ENCODE results near the gene UBE2I.
"Not testable (repeated sequence)": the region's sequence is repeated elsewhere in the genome, so short reads cannot be mapped to it uniquely, and the experiment has no call there.

The UBE2I gene

GRCh38 chr16:1277617-1278282 is 31.7 kb upstream of the UBE2I start:
- no peak for DNase-seq

DNA sequence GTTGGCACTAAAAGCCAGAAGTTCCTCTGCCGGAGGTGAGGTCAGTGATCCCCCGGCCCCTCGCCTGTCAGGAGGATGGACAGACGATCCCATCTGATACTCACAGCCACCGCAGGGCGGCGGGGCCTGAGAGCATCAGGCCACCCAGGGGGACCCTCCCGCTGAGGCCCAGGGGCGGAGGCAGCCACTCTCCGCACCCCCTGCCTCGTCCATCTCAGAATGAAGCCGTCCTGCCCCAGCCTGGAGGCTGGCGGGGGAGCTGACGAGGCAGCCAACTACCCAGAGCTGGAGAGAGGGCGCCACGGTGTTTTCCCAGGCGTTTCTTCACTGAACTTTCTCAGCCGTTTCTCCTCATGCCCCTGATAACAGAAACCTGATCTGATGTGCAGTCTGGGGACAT is 31.0 kb upstream of the UBE2I start:
- DNase-seq: peak in 1 of 3 experiments; percentile 19

DNA sequence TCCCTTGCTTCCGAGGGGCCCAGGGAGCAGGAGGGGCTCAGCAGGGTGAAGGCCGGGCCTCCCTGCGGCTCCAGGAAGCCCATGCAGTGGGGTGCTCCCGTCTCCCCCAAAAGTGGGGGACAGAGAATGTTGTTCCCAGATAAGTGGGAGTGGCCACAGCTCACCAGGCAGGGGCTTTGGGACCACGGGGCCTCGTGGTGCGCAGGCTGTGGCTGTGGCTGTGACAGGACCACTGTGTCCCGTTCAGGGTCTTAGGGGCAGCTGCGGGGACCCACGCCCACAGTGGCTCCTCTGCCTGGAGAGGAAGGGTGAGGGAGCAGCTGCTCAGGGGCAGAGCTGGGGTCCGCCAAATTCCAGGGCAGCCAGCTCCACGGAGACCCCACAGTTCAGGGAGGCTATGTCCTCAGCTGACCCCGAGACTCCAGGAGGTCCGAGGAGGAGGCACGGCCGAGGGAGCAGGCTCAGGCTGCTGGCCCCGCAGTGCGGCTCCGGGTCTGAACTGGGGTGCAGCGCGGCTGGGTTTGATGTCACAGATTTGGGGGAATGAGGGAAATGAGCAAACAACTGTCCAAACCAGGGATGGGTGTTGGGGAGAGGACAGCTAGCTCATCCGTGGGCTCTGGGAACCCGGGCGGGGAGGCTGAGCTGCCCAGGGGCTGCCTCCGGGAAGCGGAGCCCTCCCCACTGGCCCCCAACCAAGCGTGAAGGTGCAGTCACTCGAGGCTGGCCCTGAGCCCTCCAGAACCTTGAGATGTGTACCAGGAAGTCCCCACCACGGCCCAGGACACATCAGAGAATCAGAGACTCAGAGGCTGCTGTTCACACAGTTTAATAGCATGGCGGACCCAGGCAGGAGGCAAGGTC is 30.1 kb upstream of the UBE2I start:
- DNase-seq: no peak

- no peak for DNase-seq
Measured at GRCh38 chr16:1279945-1280589, 29.4 kb upstream of the UBE2I start.

GRCh38 chr16:1280783-1281182 is 28.7 kb upstream of the UBE2I start:
- DNase-seq: no peak

- no peak for DNase-seq
Measured at GRCh38 chr16:1281517-1281916, 27.9 kb upstream of the UBE2I start.

DNA sequence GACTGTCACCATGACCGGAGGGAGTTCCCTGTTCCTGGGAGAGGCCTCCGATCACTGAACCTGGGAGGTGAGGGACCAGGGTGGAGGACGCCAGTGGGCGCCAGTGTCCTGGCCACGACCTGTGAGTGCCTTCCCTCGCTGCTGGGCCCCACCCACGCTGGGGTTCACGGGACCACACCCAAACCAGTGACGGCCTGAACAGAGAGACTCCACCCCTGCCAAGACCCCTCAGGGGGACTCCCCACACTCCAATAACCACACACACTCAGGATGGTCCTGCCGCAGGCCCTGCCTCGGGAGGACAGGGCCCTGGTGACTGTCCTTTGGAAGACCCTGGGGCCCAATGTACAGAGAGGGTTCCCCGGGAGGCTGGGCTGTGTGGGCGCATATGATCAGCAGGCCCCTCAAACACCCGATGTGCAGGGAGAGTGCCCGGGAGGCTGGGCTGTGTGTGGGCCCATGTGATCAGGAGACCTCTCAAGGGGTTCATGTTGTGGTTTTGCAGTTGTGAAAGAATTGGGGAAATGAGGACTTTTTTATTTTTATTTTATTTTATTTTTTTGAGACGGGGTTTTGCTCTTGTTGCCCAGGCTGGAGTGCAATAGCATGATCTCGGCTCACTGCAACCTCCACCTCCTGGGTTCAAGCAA is 27.0 kb upstream of the UBE2I start:
- no peak for DNase-seq

DNA sequence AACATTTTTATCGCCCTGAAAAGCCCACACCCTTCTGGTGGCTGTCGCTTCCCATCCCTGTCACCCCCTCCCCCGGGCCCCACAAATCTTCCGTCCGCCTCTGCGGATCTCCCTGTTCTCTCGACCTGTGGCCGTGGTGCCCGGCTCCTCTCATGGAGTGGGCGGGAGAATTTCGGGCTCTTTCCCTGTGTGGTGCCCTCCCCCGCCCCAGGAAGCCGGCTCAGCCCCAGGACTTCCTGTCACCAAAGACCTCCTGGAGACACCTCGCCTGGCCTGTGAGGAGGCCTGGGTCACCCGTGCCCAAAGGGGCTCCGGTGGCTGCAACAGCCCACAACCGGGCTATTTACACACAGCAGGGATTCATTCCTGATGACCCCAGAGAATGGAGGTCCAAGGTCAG is 26.1 kb upstream of the UBE2I start:
- no peak for DNase-seq

DNA sequence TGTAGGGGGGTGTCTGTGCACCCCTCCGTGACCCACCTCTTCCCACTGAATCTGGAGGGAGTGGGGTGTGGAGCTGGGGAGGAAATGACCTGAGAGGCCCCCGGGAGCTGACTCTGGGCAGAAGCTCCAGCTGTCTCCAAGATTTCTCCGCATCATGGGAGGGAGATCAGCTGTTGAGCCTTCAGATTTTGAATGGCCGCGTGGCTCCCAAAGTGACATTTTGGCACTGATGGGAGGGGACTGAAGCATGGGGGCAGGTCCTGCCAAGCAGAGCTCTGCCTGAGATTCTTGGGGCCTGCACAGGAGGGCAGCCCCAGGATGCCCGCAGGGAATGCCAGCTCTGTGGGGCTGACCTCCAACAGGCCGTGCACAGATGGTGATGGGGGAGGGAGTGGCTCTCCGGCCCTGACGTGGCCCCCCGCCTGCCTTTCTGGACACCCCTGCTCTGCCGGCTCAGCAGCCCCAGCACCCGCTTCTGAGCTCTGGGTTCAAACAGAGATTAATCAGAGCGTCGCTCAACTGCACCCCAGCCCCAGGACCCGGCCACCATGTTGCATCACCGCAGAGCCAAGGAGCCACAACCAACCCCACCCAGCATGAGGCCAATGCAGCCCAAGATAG is 25.3 kb upstream of the UBE2I start:
- DNase-seq: no peak

GRCh38 chr16:1285669-1286512 is 23.5 kb upstream of the UBE2I start:
- DNase-seq: no peak

DNA sequence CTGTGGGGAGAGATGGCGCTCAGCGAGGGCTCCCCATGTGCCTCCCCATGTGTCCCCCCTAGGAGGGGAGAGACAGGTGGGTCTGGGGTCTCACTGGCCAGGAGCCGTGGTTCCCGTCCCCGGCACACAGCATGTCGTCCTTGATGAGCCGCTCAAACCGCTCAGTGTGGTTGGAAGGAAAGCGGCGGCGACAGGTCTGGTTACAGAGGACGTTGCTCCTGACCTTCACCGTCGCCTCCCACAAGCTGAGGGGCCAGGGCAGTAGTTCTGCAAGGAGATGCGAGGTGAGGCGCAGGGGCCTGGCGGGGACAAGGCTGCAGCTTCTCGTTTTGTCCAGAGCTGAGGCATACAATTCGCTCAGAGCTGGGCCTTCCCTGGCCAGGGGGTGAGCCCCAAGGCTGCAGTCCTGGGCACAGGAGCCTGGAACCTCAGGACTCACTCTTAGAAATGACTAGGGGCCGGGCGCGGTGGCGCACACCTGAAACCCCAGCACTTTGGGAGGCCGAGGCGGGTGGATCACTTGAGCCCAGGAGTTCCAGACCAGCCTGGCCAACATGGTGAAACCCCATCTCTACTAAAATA is 22.8 kb upstream of the UBE2I start:
- no peak for DNase-seq

DNA sequence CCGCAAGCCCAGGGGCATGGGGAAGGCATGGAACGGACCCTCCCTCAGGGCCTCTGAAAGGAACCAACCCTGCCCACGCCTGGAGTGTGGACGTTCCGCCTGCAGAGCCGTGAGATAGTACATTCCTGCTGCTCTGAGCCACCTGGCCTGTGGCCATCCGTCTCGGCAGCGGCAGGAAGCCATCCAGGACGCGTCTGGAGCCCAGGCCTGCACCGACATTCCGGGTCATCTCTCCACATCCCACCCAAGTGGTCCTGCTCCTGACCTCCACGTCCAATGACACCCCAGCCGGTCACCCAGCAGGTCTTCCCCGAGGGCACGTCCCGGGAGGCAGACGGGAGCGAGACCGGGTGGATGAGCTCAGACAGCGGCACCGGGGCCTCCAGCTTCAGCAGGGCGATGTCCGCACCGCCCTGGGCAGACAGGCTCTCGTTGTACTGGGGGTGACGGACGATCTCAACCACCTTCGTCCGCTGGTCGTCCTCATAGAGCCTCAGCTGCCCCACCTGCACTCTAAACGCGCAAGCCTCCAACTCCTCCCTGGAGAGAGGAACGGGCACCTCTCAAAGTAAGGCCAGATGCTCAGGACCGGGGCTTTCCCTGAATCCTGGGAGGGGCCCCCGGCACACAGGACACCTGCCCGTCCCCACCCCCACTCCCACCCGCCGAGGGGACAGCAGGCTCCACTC is 21.3 kb upstream of the UBE2I start:
- peak in 1 of 3 experiments; percentile 25 for DNase-seq

- DNase-seq: peak; percentile 26 to 84 (median 69)
Measured at GRCh38 chr16:1288813-1289476, 20.5 kb upstream of the UBE2I start.

DNA sequence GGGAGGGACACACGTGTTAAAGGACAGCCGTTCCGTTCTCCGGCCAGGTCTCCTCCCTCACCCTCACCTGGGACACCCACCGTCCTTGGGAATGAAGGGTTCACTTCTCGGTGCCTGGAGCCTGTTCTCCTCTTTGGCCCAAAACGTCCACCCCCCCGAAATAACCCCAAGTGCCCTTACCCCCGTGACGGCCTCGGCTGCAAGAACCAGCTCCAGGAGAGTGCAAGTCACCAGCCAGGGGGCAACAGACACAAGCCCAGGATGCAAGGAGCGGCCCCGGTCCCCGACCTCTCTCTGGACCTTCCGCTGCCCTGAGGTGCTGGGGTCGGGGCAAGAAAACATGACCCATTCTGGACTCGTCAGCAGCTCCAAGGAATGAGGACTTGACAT is 20.0 kb upstream of the UBE2I start:
- no peak for DNase-seq

DNA sequence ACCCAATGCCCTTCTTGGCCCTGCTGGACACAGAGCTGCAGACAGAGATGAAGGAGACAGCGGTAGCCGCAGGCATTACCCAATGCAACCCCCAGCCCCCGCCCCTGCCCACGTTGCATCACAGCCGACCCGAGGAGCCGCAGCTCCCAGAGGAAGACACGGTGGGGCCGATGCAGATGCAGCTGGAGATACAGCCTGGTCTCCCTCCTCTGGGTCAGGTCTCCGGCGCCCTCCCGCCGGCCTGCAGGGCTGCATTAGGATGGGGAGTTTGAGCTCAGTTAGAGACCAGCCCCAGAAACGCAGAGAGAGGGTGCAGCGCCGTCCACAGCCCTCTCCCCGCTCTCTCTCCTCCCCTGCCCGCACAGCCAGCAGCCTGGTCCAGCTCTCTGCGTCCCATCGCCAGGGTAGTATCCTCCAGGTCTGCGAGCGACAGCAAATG is 19.4 kb upstream of the UBE2I start:
- no peak for DNase-seq

DNA sequence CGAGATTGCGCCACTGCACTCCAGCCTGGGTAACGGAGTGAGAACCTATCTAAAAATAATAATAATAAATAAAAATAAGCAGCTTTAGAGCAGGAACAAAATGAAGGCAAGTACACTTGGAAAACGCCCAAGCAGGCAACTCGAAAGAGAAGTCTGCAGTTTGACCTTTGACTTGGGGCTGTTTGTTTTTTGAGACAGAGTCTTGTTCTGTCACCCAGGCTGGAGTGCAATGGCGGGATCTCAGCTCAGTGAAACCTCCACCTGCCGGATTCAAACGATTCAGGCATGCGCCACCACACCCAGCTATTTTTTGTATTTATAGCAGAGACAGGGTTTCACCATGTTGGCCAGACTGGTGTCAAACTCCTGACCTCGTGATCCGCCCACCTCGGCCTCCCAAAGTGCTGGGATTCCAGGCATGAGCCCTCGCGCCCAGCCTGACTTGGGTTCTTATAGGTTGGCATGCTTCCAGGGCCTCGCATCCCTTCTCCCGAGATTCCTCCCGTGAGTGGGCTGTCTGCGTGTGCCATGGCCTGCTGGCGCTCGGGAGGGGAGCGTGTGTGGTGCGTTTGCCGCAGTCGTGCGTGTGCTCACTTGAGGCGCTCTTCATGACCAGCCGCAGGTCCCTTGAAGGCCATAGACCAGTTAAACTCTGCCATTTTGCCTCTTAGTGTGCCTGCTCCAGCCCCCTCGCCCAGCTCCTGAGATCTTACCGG is 18.4 kb upstream of the UBE2I start:
- DNase-seq: peak in 2 of 3 experiments; percentile 79 to 84

- DNase-seq: peak; percentile 67 to 89 (median 87)
Measured at GRCh38 chr16:1291576-1291974, 17.9 kb upstream of the UBE2I start.

DNA sequence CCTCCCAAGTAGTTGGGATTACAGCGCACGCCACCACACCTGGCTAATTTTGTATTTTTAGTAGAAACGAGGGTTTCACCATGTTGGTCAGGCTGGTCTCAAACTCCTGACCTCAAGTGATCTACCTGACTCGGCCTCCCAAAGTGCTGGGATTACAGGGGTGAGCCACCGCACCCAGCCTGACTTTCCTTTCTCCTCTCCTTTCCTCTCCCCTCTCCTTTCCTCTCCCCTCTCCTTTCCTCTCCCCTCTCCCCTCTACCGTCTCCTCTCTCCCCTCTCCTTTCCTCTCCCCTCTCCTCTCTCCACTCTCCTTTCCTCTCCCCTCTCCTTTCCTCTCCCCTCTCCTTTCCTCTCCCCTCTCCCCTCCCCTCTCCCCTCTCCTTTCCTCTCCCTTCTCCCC is 17.2 kb upstream of the UBE2I start:
- not testable (repeated sequence) for DNase-seq

GRCh38 chr16:1292808-1293207 is 16.6 kb upstream of the UBE2I start:
- not testable (repeated sequence) for DNase-seq
